MCF 10A (cell line): Measurements from ENCODE around the gene SERINC1. TPM values are rescaled to one million over a fixed set of nuclear protein-coding genes. Genes with fewer than 3 reads are reported as not detected.
"Not testable (repeated sequence)": the region's sequence is repeated elsewhere in the genome, so short reads cannot be mapped to it uniquely, and the experiment has no call there.

ENCODE experiments used
- BruUV-seq: library from RNA; stranded (reverse); fragments of 400-500 nt; replicated peaks from 2 replicates; lab custom pipeline; 2021; lab: Mats Ljungman, UMichigan
- CTCF ChIA-PET: fragments of 300-600 bp; sonication (Branson Sonifier 250); formaldehyde crosslinking; extraction: SDS; loops from one replicate; lab custom pipeline; 2021; ENCODE audit warnings: antibody characterized with exemption, inconsistent platforms; lab: Yijun Ruan, JAX
- POLR2A ChIA-PET: fragments of 300-600, 350-650 bp; sonication (Branson Sonifier 250); formaldehyde crosslinking; extraction: SDS; loops from one replicate; lab custom pipeline; 2020; ENCODE audit warnings: antibody characterized with exemption, inconsistent platforms; lab: Yijun Ruan, JAX
- DNase-seq: peaks from one replicate; pipeline ENCODE4 v3.0.0-alpha.2; 2018; ENCODE audit not compliant: unreplicated experiment
- H3K27ac Mint-ChIP-seq: one replicate; pipeline ENCODE4 v1.8.0; 2022; ENCODE audit warnings: mild to moderate bottlenecking, low read depth, mixed read lengths; ENCODE audit not compliant: unreplicated experiment
- H3K27me3 Mint-ChIP-seq: one replicate; pipeline ENCODE4 v1.8.0; 2022; ENCODE audit warnings: mixed read lengths; ENCODE audit not compliant: insufficient read depth, unreplicated experiment
- H3K36me3 Mint-ChIP-seq: one replicate; pipeline ENCODE4 v1.8.0; 2022; ENCODE audit warnings: mild to moderate bottlenecking, moderate library complexity, mixed read lengths; ENCODE audit not compliant: insufficient read depth, unreplicated experiment
- H3K4me1 Mint-ChIP-seq: one replicate; pipeline ENCODE4 v1.8.0; 2022; ENCODE audit warnings: mixed read lengths; ENCODE audit not compliant: insufficient read depth, unreplicated experiment
- H3K4me3 Mint-ChIP-seq: one replicate; pipeline ENCODE4 v1.8.0; 2022; ENCODE audit warnings: mild to moderate bottlenecking, moderate library complexity, mixed read lengths; ENCODE audit not compliant: unreplicated experiment
- H3K9me3 Mint-ChIP-seq: one replicate; pipeline ENCODE4 v1.8.0; 2022; ENCODE audit warnings: mixed read lengths; ENCODE audit not compliant: unreplicated experiment
- CTCF ChIP-seq: fragments of 200-600 bp; IDR thresholded peaks from one replicate; pipeline ENCODE4 v1.8.0; 2022; ENCODE audit warnings: antibody characterized with exemption, mild to moderate bottlenecking; ENCODE audit not compliant: unreplicated experiment
- intact Hi-C: fragments of 100-400 bp; cut with micrococcal nuclease; formaldehyde crosslinking; loops from 2 replicates; pipeline ENCODE4 v1.14.1; 2022
- total RNA-seq: library from RNA; stranded (reverse); gene quantifications from 2 replicates; pipeline ENCODE4 v1.2.3, GENCODE V29; 2022

SERINC1 gene
- total RNA-seq, 1 experiment from 2014 or later, result 106 TPM

GRCh38 chr6:122461885-122462284 lies 9.7 kb downstream of the SERINC1 start:
- no peaks in the 10 kb centered on the region for H3K27me3 Mint-ChIP-seq

GRCh38 chr6:122459865-122460416 lies 11.7 kb downstream of the SERINC1 start:
- H3K4me3 Mint-ChIP-seq, H3K27me3 Mint-ChIP-seq, DNase-seq, H3K9me3 Mint-ChIP-seq, intact Hi-C loops, BruUV-seq, H3K27ac Mint-ChIP-seq: not testable (repeated sequence)
- CTCF ChIA-PET, result interaction anchor here (0.7 kb wide), 1 partner anchor 150 kb away, joined by 3 read pairs; no protein-coding TSS in a partner anchor
- POLR2A ChIA-PET, result interaction anchor here (1.2 to 3.0 kb wide), 2 partner anchors 11 kb away, joined by 3 to 16 read pairs; partner anchors contain the start of gene SERINC1
- peaks cover 14% of the 10 kb centered on the region for H3K36me3 Mint-ChIP-seq
- H3K4me1 Mint-ChIP-seq, result peaks cover 19% of the 10 kb centered on the region

More at GRCh38 chr6:122461885-122462284, 9.7 kb downstream of the SERINC1 start:
- ChIA-PET CTCF (no interaction called here), POLR2A (interaction anchor here (0.7 to 0.9 kb wide), 2 partner anchors 9 to 800 kb away, joined by 3 to 4 read pairs; partner anchors contain the start of gene SERINC1)
- DNase-seq, result no peak
- TF ChIP-seq CTCF, result no peak
- BruUV-seq, result no TSS peak
- Mint-ChIP-seq H3K4me1 (peaks cover 27% of the 10 kb centered on the region), H3K36me3 (peaks cover 17% of the 10 kb centered on the region), H3K9me3 (no peaks in the 10 kb centered on the region), H3K4me3 (no peak overlapping the region), H3K27ac (no peak overlapping the region)
- intact Hi-C loops, result no loop called here

- intact Hi-C loops, result no loop called here
- H3K4me3 Mint-ChIP-seq, result no peak overlapping the region
- H3K27me3 Mint-ChIP-seq, result no peaks in the 10 kb centered on the region
- no peak for TF ChIP-seq CTCF
- DNase-seq, result no peak
- no peaks in the 10 kb centered on the region for H3K9me3 Mint-ChIP-seq
- ChIA-PET POLR2A (interaction anchor here (0.6 to 3.0 kb wide), 3 partner anchors 9 to 20 kb away, joined by 4 to 16 read pairs (median 4); partner anchors contain the start of gene SERINC1), CTCF (interaction anchor here (0.7 kb wide), 1 partner anchor 151 kb away, joined by 3 read pairs; no protein-coding TSS in a partner anchor)
- BruUV-seq, result no TSS peak
- no peak overlapping the region for H3K27ac Mint-ChIP-seq
- H3K36me3 Mint-ChIP-seq, result peaks cover 20% of the 10 kb centered on the region
- peaks cover 26% of the 10 kb centered on the region for H3K4me1 Mint-ChIP-seq
Observed at GRCh38 chr6:122459240-122459639, 12.4 kb downstream of the SERINC1 start.

DNA sequence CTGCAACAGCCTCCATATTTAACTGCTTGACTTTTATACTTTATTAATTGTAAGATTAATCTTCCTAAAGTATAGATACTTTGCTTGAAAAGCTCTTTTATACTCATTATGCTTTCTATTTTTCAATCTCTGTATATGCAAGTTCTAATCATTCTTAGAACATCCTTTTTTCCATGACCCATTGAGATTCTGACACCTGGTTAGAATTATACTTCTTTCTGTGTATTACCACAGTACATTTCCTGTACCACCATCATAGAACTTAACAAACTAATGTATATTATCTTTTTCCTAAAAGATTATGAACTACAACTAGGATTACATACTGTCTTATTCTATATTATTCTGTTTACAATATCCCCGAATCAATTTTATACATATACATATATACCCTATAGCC lies 13.5 kb downstream of the SERINC1 start:
- Mint-ChIP-seq H3K4me3 (no peak overlapping the region), H3K36me3 (peaks cover 32% of the 10 kb centered on the region), H3K27me3 (no peaks in the 10 kb centered on the region), H3K4me1 (peaks cover 23% of the 10 kb centered on the region), H3K9me3 (no peaks in the 10 kb centered on the region), H3K27ac (no peak overlapping the region)
- BruUV-seq, result TSS peak; percentile 8
- intact Hi-C loops, result no loop called here
- ChIA-PET CTCF (interaction anchor here (0.6 kb wide), 1 partner anchor 20 kb away, joined by 4 read pairs; no protein-coding TSS in a partner anchor), POLR2A (interaction anchor here (3.0 kb wide), 1 partner anchor 13 kb away, joined by 16 read pairs; the partner anchor contains the start of gene SERINC1)
- DNase-seq, result no peak
- no peak for TF ChIP-seq CTCF

DNA sequence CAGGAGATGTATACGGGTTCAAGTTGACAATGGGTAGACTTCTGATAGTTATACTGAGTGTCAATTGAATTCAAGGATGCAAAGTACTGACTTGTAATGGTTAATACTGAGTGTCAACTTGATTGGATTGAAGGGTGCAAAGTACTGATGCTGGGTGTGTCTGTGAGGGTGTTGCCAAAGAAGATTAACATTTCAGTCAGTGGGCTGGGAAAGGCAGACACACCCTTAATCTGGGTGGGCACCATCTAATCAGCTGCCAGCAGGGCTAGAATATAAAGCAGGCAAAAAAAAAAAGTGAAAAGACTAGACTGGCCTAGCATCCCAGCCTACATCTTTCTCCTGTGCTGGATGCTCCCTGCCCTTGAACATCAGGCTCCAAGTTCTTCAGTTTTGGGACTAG lies 16.5 kb downstream of the SERINC1 start:
- not testable (repeated sequence) for H3K27ac Mint-ChIP-seq

More for the DNA sequence above, 16.5 kb downstream of the SERINC1 start:
- intact Hi-C loops, H3K9me3 Mint-ChIP-seq, H3K27me3 Mint-ChIP-seq, H3K4me1 Mint-ChIP-seq, H3K4me3 Mint-ChIP-seq, DNase-seq, BruUV-seq: not testable (repeated sequence)
- H3K36me3 Mint-ChIP-seq, result peaks cover 57% of the 10 kb centered on the region
- POLR2A ChIA-PET, result interaction anchor here (1.1 kb wide), 1 partner anchor 9 kb away, joined by 3 read pairs; no protein-coding TSS in a partner anchor
- CTCF ChIA-PET, result interaction anchor here (0.6 to 1.5 kb wide), 3 partner anchors 37 to 989 kb away, joined by 3 to 6 read pairs (median 5); no protein-coding TSS in a partner anchor
